GM12874 (cell line): ENCODE results near the gene TMEM108.

Experiments
- CTCF ChIP-seq: IDR thresholded peaks from 2 replicates; pipeline ENCODE4 v1.5.1; 2011; ENCODE audit warnings: low read depth, mild to moderate bottlenecking, control low read depth, low read length, moderate library complexity; ENCODE audit not compliant: insufficient read depth

TMEM108 gene

GRCh38 chr3:133210656-133211055 is 172.5 kb downstream of the TMEM108 start:
- no peak for TF ChIP-seq CTCF

- no peak for TF ChIP-seq CTCF
Observed at GRCh38 chr3:133211449-133211848, 173.3 kb downstream of the TMEM108 start.

- no peak for TF ChIP-seq CTCF
Observed at GRCh38 chr3:133211856-133212255, 173.7 kb downstream of the TMEM108 start.

GRCh38 chr3:133213937-133214336 is 175.7 kb downstream of the TMEM108 start:
- no peak for TF ChIP-seq CTCF

GRCh38 chr3:133227813-133228212 is 189.6 kb downstream of the TMEM108 start:
- TF ChIP-seq CTCF, result no peak

- TF ChIP-seq CTCF, result no peak
Observed at GRCh38 chr3:133230195-133230594, 192.0 kb downstream of the TMEM108 start.

- no peak for TF ChIP-seq CTCF
Observed at GRCh38 chr3:133236901-133237300, 198.7 kb downstream of the TMEM108 start.

GRCh38 chr3:133237380-133237779 is 199.2 kb downstream of the TMEM108 start:
- TF ChIP-seq CTCF, result no peak
